GM10847 (cell line): ENCODE measurements around the gene ZNF333.
"Not testable (repeated sequence)": the region's sequence is repeated elsewhere in the genome, so short reads cannot be mapped to it uniquely, and the experiment has no call there.

Experiments used
- POLR2A ChIP-seq: IDR thresholded peaks from 2 replicates; pipeline ENCODE4 v1.6.1; 2011; ENCODE audit not compliant: insufficient read length; ENCODE audit errors: extremely low read depth

Gene ZNF333

DNA sequence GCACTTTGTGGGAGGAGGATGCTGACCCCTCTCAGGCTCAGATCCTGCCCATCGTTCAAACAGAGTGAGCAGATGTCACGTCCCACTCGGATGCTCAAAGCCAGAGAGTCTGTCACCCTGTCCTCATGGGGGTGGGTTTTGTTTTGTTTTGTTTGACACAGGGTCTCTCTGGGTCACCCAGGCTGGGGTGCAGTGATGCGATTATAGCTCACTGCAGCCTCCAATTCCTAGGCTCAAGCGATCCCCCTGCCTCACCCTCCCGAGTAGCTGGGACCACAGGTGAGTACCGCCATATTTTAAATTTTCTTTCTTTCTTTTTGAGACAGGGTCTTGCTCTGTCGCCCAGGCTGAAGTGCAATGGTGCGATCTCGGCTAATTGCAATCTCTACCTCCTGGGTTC, 84.5 kb downstream of the ZNF333 start:
- TF ChIP-seq POLR2A = no peak

DNA sequence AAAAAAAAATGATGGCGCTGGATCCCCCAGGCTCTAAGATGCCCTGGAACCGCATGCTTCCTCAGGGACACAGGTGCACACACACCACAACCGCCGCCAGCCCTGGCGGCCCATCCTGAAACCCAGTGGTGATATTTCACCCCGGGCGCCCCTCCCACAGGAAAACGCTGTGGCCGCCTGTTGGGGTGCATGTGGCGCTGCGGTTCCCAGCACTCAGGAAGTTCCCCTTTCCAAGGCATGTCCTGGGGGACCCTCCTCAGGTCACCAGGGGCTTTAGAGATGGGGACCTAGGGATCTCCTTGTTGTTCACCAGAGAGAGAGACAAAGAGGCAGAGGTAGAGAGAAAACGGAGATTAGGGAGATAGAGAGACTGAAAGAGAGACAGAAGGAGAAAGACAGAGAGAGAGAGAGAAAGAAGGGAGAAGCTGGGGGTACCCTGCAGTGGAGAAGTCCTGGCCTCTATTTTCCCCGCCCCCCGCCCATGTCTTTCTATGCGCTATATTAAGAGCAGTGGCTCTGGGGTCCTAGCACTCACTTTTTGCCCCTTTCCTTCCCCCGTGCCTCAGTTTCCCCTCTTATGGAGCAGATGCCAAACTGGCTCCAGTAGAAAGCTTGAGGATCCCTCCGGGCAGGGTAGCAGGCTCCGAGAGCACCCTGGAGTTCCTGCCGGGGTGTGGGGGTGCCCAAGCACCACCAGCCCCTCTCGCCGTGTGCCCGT, 86.2 kb downstream of the ZNF333 start:
- no peak for TF ChIP-seq POLR2A

DNA sequence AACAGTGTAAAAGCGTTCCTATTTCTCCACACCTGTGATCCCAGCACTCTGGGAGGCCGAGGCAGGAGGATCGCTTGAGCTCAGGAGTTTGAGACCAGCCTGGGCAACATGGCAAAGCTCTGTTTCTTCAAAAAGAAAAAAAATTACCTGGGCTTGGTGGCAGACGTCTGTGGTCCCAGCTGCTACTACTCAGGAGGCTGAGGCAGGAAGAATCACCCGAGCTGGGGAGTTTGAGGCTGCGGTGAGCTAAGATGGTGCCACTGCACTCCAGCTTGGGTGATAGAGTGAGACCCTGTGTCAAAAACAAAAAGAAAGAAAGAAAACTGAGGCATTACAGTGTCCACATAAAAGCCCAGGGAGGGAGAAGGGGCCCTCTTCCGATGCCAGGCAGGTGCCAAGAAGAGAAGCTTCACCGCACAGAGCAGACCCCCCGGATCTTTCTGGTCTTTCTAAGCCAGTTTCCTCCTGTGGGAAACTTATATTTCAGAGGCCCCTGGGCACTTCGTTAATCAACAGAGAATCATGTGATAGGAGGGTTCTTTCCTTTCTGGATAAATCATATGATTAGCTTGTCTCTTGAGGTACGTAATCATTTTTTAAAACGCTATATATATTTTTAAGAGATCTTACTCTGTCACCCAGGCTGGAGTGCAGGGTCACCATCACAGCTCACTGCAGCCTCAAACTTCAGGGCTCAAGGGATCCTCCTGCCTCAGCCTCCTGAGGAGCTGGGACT, 88.4 kb downstream of the ZNF333 start, which contains the start of gene ADGRE2:
ADGRE2 (minus strand) TSS at position 451 of the 736 bp plus-strand sequence. CDS start 1,804 bp downstream, outside the sequence.
- not testable (repeated sequence) for TF ChIP-seq POLR2A

DNA sequence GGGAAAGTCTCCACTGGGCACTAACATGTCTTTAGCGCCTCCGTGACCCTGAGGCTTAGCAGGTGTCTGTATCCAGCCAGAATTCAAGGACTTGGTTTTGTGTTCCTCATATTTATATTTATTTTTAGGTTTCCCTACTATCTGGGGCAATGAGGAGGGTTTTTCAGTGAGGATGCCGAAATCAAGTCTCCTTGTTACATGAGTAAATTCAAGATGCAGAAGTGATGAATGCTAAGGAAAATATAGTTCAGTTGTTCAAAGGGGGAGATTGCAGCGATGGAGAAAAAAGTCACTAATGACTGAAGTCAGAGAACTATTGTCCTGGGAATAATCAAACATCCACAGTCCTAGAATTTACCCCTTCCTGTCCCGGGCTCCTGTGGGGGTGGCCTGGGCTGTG, 89.3 kb downstream of the ZNF333 start:
- TF ChIP-seq POLR2A = no peak

DNA sequence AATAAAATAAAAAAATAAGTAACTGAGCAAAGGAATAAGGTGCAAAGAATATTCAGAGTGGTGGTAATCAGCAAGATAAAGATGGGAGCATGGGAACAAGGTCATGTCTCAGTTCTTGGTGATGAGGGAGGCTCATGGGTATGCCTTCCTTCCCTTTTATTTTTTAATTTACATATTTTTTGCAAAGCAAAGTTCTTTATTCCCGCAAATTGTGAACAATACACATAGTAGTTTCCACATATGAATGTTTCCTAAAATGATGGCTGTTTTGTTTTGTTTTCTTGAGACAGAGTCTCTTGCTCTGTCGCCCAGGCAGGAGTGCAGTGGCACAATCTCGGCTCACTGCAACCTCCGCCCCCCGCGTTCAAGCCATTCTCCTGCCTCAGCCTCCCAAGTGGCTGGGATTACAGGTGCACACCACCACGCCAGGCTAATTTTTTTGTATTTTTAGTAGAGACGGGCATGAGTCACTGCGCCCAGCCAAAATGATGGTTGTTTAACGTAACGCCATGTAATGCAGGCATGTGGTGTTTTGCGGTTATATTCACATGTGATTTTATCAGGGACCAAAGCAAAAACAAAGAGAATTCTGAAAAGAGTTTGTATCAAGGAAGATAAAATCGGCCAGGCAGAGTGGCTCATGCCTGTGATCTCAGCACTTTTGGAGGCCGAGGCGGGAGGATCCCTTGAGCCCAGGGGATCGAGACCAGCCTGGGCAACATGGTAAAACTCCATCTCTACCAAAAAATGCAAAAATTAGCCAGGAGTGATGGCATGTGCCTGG, 93.0 kb downstream of the ZNF333 start:
- no peak for TF ChIP-seq POLR2A
